Upper lobe of right lung (tissue), 1 donor: ENCODE data around the gene CEP192. TPM values are rescaled to one million over a fixed set of nuclear protein-coding genes. Genes with fewer than 3 reads are reported as not detected.

Experiments used
- ATAC-seq: fragments of 200-7000 bp; cut with Tn5 transposase; one replicate; pipeline ENCODE4 v1.9.1; 2020; ENCODE audit warnings: mild to moderate bottlenecking, moderate library complexity
- DNase-seq: peaks from one replicate; pipeline ENCODE4 v3.0.0-alpha.2; 2020
- H3K27ac ChIP-seq: fragments of 200-600 bp; one replicate; pipeline ENCODE4 v1.8.0; 2022
- H3K27me3 ChIP-seq: fragments of 200-600 bp; one replicate; pipeline ENCODE4 v1.8.0; 2022; ENCODE audit warnings: mild to moderate bottlenecking
- H3K36me3 ChIP-seq: fragments of 200-600 bp; one replicate; pipeline ENCODE4 v1.8.0; 2022
- H3K4me1 ChIP-seq: fragments of 200-600 bp; one replicate; pipeline ENCODE4 v1.8.0; 2022
- H3K4me3 ChIP-seq: fragments of 200-600 bp; one replicate; pipeline ENCODE4 v1.8.0; 2022; ENCODE audit warnings: mild to moderate bottlenecking
- H3K9me3 ChIP-seq: fragments of 200-600 bp; one replicate; pipeline ENCODE4 v1.8.0; 2022
- intact Hi-C: fragments of 100-400 bp; cut with DNase I; formaldehyde crosslinking; loops from one replicate; pipeline ENCODE4 v1.11.0; 2022
- total RNA-seq: library from RNA; stranded (reverse); fragmentation: NEBNext Ultra II Directional; extraction: Animal tissue kit (Norgen Biotek cat#: 25700); gene quantifications from one replicate; pipeline ENCODE4 v1.2.1, GENCODE V29; 2021
- TF ChIP-seq, protein P1 (sequence below): fragments of 200-600 bp; IDR thresholded peaks from one replicate; pipeline ENCODE4 v1.8.0; 2022; ENCODE audit warnings: antibody characterized with exemption
- donor health status: DM: no; HTN: yes; CAD: no; lungs with severe emphysema.

CEP192 gene
- total RNA-seq, 1 donor from 2014 or later = 24.6 TPM

DNA sequence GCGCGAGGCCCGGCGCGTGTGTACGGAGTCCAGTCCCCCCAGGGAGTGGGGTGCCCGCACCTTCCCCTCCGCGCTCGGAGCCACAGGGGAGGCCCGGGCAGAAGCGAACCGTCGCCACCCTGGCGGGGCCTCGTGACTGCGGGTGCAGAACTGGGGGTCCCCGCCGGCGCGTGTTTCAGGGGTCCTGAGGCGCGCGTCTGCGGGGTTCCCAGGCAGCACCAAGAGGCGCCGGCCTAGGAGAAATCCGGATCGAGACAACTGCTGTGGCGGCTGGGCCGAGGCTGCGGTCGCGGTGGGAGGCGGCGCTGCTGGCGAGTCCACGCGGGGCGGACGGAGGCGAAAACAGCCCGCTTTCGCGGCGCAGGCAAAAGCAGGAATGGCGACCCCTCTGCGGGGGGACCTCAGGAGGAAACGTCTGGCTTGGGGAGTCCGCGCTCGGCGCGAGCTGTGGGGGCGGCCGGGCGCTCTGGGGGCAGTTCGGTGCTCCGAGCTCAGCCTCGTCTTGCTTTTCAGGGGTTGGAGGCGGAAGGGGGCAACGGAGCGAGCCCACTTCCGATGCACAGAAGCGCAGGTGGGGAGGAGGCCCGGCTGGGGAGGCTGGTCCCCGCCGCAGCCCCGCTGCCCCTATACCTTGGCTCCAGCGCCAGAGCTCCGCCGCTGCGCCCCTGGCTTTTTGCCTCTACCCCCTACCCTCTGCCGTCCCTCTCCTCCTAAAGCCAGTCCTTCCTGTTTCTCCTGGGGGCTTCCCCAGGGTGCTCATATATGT is 145.9 kb downstream of the CEP192 start:
- H3K27ac ChIP-seq = peak overlapping the region; percentile 85
- ATAC-seq (peak; percentile 53), DNase-seq (peak; percentile 79)
- H3K9me3 ChIP-seq = no peaks in the 10 kb centered on the region
- no peaks in the 10 kb centered on the region for H3K36me3 ChIP-seq
- TF ChIP-seq, protein P1, sequence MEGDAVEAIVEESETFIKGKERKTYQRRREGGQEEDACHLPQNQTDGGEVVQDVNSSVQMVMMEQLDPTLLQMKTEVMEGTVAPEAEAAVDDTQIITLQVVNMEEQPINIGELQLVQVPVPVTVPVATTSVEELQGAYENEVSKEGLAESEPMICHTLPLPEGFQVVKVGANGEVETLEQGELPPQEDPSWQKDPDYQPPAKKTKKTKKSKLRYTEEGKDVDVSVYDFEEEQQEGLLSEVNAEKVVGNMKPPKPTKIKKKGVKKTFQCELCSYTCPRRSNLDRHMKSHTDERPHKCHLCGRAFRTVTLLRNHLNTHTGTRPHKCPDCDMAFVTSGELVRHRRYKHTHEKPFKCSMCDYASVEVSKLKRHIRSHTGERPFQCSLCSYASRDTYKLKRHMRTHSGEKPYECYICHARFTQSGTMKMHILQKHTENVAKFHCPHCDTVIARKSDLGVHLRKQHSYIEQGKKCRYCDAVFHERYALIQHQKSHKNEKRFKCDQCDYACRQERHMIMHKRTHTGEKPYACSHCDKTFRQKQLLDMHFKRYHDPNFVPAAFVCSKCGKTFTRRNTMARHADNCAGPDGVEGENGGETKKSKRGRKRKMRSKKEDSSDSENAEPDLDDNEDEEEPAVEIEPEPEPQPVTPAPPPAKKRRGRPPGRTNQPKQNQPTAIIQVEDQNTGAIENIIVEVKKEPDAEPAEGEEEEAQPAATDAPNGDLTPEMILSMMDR = no peak
- peak overlapping the region; percentile 68 for H3K4me3 ChIP-seq
- H3K4me1 ChIP-seq = peaks cover 10% of the 10 kb centered on the region
- peaks cover 3% of the 10 kb centered on the region for H3K27me3 ChIP-seq
- intact Hi-C loops = no loop called here

DNA sequence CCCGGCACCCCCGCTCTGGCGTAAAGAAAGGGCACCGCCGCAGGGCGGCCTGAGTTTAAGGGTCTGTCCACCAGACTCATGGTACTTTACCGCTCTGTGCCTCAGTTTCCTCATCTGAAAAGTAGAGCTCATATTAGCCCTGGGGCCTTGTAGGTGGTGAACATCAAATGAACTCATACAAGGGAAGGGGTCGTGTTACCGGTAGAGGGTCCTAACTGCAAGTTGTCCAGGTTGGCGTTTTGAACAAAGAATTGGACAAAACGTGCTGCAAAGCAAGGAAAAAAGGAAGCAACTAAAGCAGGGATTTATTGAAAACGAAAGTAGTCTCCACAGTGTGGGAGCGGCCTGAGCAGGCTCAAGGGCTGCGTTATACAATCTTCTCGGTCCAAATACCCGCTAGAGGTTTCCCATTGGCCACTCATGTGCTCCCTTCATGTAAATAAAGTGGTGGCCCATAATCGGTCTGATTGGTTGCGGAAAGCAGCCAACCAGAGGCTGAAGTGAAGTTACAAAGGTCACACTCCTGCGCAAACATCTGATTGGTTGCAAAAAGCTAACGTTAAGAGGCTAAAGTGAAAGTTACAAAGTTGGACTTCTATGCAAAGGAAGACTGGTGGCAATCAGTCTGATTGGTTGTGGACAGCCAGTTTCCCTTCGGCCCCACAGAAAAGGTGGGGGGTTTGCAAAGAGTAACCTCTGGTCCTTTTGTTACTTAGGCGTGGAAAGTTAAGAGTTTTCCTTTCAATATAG is 146.7 kb downstream of the CEP192 start:
- no peaks in the 10 kb centered on the region for H3K9me3 ChIP-seq
- peak overlapping the region; percentile 85 for H3K27ac ChIP-seq
- peaks cover 10% of the 10 kb centered on the region for H3K4me1 ChIP-seq
- no peaks in the 10 kb centered on the region for H3K36me3 ChIP-seq
- peak; percentile 94 for ATAC-seq
- H3K4me3 ChIP-seq = peak overlapping the region; percentile 68
- TF ChIP-seq, protein P1 = no peak
- intact Hi-C loops = no loop called here
- DNase-seq = peak; percentile 77
- peaks cover 3% of the 10 kb centered on the region for H3K27me3 ChIP-seq

DNA sequence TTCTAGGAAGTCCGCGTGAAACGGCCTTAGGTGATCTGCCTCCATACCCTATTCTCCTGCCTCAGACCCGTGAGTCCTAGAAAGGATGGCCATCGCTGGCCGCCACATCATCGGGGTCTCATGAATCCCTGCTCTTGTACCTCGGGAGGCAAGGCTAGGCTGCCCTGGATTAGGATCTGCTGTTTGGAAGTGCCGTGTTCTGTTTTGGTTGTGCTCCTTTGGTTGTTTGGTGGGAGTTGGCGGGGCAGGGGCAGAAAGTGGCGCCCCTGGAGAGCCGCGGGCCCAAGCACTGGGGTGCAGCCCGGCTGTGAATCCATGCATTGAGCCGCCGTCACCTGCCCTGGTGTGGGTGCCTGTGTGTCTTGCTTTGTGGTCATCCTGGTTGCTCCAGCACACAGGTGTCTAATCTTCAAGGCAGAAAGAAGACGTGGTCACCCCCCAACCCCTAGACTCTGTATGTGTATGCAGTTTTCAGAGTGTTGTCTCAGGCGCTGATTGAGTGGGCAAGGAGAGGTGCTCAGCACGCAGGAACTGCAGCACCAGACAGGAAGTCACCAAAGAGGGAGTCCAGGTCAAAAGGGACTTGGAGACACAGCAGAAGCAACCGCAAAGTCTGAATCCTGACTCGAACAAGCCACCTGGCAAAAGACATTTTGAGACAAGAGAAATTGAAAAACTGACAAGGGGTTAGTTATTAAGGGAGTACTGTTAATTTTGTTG is 147.4 kb downstream of the CEP192 start:
- no peak for DNase-seq
- intact Hi-C loops = no loop called here

DNA sequence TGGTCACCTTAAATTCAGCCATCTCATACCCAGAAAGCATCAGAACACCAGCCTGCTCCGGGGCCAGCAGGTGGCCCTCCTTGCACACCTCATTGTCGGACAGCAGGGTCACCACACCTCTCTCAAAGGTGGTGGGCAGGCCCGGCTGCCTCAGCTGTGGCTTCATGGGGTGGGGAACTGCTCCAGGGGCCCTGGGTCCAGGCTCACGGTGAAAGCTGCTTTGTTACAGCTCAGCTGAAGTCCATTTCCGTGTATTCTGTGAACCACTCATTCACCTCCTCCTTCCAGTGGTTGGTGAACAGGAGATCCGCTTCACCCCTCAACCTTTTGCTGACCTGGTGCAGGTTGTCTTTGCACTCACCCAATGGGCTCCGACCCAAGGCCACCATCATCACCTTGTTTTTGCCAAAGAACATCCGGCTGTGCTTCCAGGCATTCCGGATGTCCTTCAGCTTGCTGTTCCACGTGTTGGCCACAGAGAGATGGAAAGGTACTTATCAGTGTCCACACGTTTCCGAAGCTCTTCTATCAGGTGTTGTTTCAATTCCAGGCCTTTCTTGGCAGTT is 148.8 kb downstream of the CEP192 start:
- H3K9me3 ChIP-seq = peaks cover 13% of the 10 kb centered on the region
- H3K4me3 ChIP-seq = no peak overlapping the region
- peaks cover 10% of the 10 kb centered on the region for H3K4me1 ChIP-seq
- H3K27ac ChIP-seq = no peak overlapping the region
- TF ChIP-seq, protein P1 = no peak
- intact Hi-C loops = no loop called here
- no peaks in the 10 kb centered on the region for H3K36me3 ChIP-seq
- ATAC-seq (no peak), DNase-seq (no peak)
- H3K27me3 ChIP-seq = peaks cover 3% of the 10 kb centered on the region

More for the DNA sequence above, 147.4 kb downstream of the CEP192 start:
- ATAC-seq = no peak
- Histone ChIP-seq H3K27ac (peak overlapping the region; percentile 63), H3K9me3 (peaks cover under 1% of the 10 kb centered on the region), H3K4me1 (peaks cover 10% of the 10 kb centered on the region), H3K27me3 (peaks cover 3% of the 10 kb centered on the region), H3K4me3 (peak overlapping the region; percentile 68), H3K36me3 (no peaks in the 10 kb centered on the region)
- TF ChIP-seq, protein P1 = no peak

DNA sequence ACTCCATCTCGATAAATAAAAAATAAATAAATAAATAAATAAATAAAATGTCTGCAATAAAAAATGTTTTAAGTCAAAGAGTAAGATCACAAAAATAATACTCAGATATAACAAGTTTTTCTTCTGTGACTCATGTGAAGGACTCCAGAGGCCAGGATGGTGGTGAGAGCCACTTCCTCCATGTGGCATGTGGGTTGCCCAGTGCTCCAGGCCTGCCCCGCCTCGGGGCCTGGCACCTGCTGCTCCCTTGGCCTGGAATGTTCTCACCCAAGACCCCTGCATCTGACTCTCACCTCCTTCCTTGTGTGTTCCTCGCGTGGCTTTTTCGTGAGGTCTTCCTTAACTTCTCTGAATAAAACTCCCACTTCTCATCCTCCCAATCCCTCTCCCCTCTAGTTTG is 150.0 kb downstream of the CEP192 start:
- no peak for ATAC-seq
- Histone ChIP-seq H3K27ac (no peak overlapping the region), H3K36me3 (no peaks in the 10 kb centered on the region), H3K4me1 (peaks cover 6% of the 10 kb centered on the region), H3K4me3 (no peak overlapping the region), H3K27me3 (peaks cover under 1% of the 10 kb centered on the region), H3K9me3 (peaks cover 13% of the 10 kb centered on the region)
- no peak for DNase-seq
- intact Hi-C loops = no loop called here
- TF ChIP-seq, protein P1 = no peak
